ENCODE results near the gene PRLH.
"Not testable (repeated sequence)": the region's sequence is repeated elsewhere in the genome, so short reads cannot be mapped to it uniquely, and the experiment has no call there.

Gene PRLH

GRCh38 chr2:237583385-237584295 lies 17.3 kb downstream of the PRLH start:
- FAIRE-seq = no peak

GRCh38 chr2:237585590-237586221 lies 19.3 kb downstream of the PRLH start:
- no peak for FAIRE-seq

GRCh38 chr2:237588044-237588696 lies 21.8 kb downstream of the PRLH start:
- no peak for FAIRE-seq

- FAIRE-seq = no peak
Observed at GRCh38 chr2:237590272-237591140, 24.1 kb downstream of the PRLH start, which contains the start of gene RAB17. RAB17 (minus strand) TSS chr2:237590734; CDS start chr2:237586154, 4,580 bp downstream.

GRCh38 chr2:237591141-237591881 lies 24.9 kb downstream of the PRLH start:
- FAIRE-seq = no peak

- no peak for FAIRE-seq
Observed at GRCh38 chr2:237592425-237592980, 26.1 kb downstream of the PRLH start.

GRCh38 chr2:237593036-237593435 lies 26.7 kb downstream of the PRLH start:
- FAIRE-seq = no peak

- FAIRE-seq = no peak
Observed at GRCh38 chr2:237593596-237594320, 27.4 kb downstream of the PRLH start.

GRCh38 chr2:237594514-237594871 lies 28.1 kb downstream of the PRLH start:
- FAIRE-seq = no peak

GRCh38 chr2:237595829-237596519 lies 29.6 kb downstream of the PRLH start:
- not testable (repeated sequence) for FAIRE-seq

- FAIRE-seq = no peak
Observed at GRCh38 chr2:237596520-237597195, 30.3 kb downstream of the PRLH start.

- no peak for FAIRE-seq
Observed at GRCh38 chr2:237597196-237598145, 31.1 kb downstream of the PRLH start.

- FAIRE-seq = no peak
Observed at GRCh38 chr2:237598468-237599208, 32.3 kb downstream of the PRLH start.

- no peak for FAIRE-seq
Observed at GRCh38 chr2:237599465-237600110, 33.2 kb downstream of the PRLH start.

- no peak for FAIRE-seq
Observed at GRCh38 chr2:237600205-237600846, 34.0 kb downstream of the PRLH start.

GRCh38 chr2:237601453-237602116 lies 35.2 kb downstream of the PRLH start:
- FAIRE-seq = no peak
